HepG2 (cell line): ENCODE results near the gene ELF1. TPM values are rescaled to one million over a fixed set of nuclear protein-coding genes. Genes with fewer than 3 reads are reported as not detected.

ENCODE experiments used
- ATF3 ChIP-seq: sonication (generic); formaldehyde crosslinking; IDR thresholded peaks from 2 replicates; pipeline ENCODE4 v1.4.0; 2020; ENCODE audit warnings: missing genetic modification reagents
- CENPX ChIP-seq: sonication (generic); formaldehyde crosslinking; IDR thresholded peaks from 2 replicates; pipeline ENCODE4 v1.9.0; 2021; ENCODE audit warnings: mild to moderate bottlenecking, missing genetic modification reagents, moderate library complexity
- DMAP1 ChIP-seq: IDR thresholded peaks from 2 replicates; pipeline ENCODE4 v1.6.1; 2016
- ELF1 ChIP-seq: sonication (generic); formaldehyde crosslinking; IDR thresholded peaks from 2 replicates; pipeline ENCODE4 v1.4.0; 2020; ENCODE audit warnings: missing genetic modification reagents
- MIXL1 ChIP-seq: IDR thresholded peaks from 2 replicates; pipeline ENCODE4 v1.6.1; 2016
- SNAPC2 ChIP-seq: sonication (generic); formaldehyde crosslinking; IDR thresholded peaks from 2 replicates; pipeline ENCODE4 v1.8.1; 2022; ENCODE audit warnings: mild to moderate bottlenecking, missing genetic modification reagents
- TAF15 ChIP-seq: fragments of 200-400 bp; formaldehyde crosslinking; IDR thresholded peaks from one replicate; pipeline ENCODE4 v1.6.1; 2018; ENCODE audit warnings: mild to moderate bottlenecking, low read depth, low read length; ENCODE audit not compliant: poor library complexity, severe bottlenecking
- TRIM22 ChIP-seq: fragments of 450-650 bp; IDR thresholded peaks from 2 replicates; pipeline ENCODE4 v1.6.1; 2017
- ZFP82 ChIP-seq: sonication (generic); formaldehyde crosslinking; IDR thresholded peaks from 2 replicates; pipeline ENCODE4 v1.5.1; 2020; ENCODE audit warnings: mild to moderate bottlenecking, missing genetic modification reagents, borderline replicate concordance
- ZNF264 ChIP-seq: sonication (generic); formaldehyde crosslinking; IDR thresholded peaks from 2 replicates; pipeline ENCODE4 v1.4.0; 2020; ENCODE audit warnings: missing genetic modification reagents
- ZNF652 ChIP-seq: IDR thresholded peaks from 2 replicates; pipeline ENCODE4 v1.6.1; 2016; ENCODE audit warnings: low read depth, borderline replicate concordance
- ZNF710 ChIP-seq: sonication (generic); formaldehyde crosslinking; IDR thresholded peaks from 2 replicates; pipeline ENCODE4 v1.5.0; 2020; ENCODE audit warnings: mild to moderate bottlenecking, missing genetic modification reagents, borderline replicate concordance
- polyA plus RNA-seq, 8 experiments: library from polyadenylated mRNA; depleted of rRNA in 3 of 8; stranded (reverse) in 7 of 8; unstranded in 1 of 8; fragments of >200 nt; fragmentation: Illumina TruSeq in 4 of 8; extraction: Trizol in 4 of 8; gene quantifications; 2 replicates each; pipeline versions ENCODE4 v1.2.1 to v1.2.3, GENCODE V29; 2011 to 2016; ENCODE audit warnings: low read depth in 4 of 8, missing spikeins in 1 of 8, mixed read lengths in 1 of 8; ENCODE audit not compliant: insufficient read depth in 1 of 8
- total RNA-seq, 5 experiments: library from RNA; depleted of rRNA; stranded (reverse); fragments of >200 nt; fragmentation: Illumina TruSeq; extraction: Trizol; gene quantifications; 2 replicates each; pipeline ENCODE4 v1.2.3, GENCODE V29; 2016; ENCODE audit warnings: low read depth in 1 of 5
- TF ChIP-seq, protein P1 (sequence below): sonication (generic); formaldehyde crosslinking; conservative IDR thresholded peaks from 2 replicates; pipeline ENCODE4 v1.8.0; 2022; ENCODE audit warnings: missing genetic modification reagents
- TF ChIP-seq, protein P2 (sequence below): sonication (generic); formaldehyde crosslinking; IDR thresholded peaks from 2 replicates; pipeline ENCODE4 v1.5.0; 2020; ENCODE audit warnings: missing genetic modification reagents
- TF ChIP-seq, protein P3 (sequence below): sonication (generic); formaldehyde crosslinking; IDR thresholded peaks from 2 replicates; pipeline ENCODE4 v1.4.0; 2020; ENCODE audit warnings: mild to moderate bottlenecking, missing genetic modification reagents
- TF ChIP-seq, protein P4 (sequence below): sonication (generic); formaldehyde crosslinking; IDR thresholded peaks from 2 replicates; pipeline ENCODE4 v1.4.0; 2020; ENCODE audit warnings: mild to moderate bottlenecking, missing genetic modification reagents

The ELF1 gene
- total and polyA plus RNA-seq, 2 of the 13 experiments (the other 11 are each of a cell fraction or from before 2014, with no cell fraction given), result 24.6 to 71.5 TPM

DNA sequence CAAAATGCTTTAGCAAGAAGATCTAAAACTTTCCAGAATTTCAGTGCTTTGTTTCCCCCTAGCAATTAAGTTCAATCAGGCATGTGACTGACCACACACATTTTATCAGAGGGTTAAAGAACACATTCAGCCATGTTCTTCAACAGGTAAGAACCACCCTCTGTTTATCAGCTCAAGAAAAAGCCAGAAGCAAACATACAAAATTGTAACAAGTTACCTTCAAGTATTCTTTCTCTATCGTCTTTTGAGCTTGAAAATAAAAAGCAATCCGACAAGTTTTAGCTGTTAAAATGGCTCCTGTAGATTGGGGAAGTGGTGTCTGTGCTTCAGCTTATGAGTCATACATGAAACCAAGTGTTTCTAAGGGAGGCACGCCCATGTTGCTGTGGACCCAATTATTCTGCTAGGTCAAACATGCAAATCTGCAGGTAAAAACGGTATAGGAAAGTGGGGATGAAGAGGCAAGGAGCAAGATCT is at the start of gene ELF1 (continued):
- TF ChIP-seq, protein P1, sequence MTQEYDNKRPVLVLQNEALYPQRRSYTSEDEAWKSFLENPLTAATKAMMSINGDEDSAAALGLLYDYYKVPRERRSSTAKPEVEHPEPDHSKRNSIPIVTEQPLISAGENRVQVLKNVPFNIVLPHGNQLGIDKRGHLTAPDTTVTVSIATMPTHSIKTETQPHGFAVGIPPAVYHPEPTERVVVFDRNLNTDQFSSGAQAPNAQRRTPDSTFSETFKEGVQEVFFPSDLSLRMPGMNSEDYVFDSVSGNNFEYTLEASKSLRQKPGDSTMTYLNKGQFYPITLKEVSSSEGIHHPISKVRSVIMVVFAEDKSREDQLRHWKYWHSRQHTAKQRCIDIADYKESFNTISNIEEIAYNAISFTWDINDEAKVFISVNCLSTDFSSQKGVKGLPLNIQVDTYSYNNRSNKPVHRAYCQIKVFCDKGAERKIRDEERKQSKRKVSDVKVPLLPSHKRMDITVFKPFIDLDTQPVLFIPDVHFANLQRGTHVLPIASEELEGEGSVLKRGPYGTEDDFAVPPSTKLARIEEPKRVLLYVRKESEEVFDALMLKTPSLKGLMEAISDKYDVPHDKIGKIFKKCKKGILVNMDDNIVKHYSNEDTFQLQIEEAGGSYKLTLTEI (CRISPR knock-in tag), result no peak
- 0 out of 2 replicates have a peak, but pooled peaks have one; percentile 6 for TF ChIP-seq ZNF652 (CRISPR knock-in tag)
- TF ChIP-seq, protein P2, sequence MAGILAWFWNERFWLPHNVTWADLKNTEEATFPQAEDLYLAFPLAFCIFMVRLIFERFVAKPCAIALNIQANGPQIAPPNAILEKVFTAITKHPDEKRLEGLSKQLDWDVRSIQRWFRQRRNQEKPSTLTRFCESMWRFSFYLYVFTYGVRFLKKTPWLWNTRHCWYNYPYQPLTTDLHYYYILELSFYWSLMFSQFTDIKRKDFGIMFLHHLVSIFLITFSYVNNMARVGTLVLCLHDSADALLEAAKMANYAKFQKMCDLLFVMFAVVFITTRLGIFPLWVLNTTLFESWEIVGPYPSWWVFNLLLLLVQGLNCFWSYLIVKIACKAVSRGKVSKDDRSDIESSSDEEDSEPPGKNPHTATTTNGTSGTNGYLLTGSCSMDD (CRISPR knock-in tag), result no peak
- no peak for TF ChIP-seq TAF15
- no peak for TF ChIP-seq ELF1 (CRISPR knock-in tag)
- no peak for TF ChIP-seq ZFP82 (CRISPR knock-in tag)
- TF ChIP-seq, protein P3, sequence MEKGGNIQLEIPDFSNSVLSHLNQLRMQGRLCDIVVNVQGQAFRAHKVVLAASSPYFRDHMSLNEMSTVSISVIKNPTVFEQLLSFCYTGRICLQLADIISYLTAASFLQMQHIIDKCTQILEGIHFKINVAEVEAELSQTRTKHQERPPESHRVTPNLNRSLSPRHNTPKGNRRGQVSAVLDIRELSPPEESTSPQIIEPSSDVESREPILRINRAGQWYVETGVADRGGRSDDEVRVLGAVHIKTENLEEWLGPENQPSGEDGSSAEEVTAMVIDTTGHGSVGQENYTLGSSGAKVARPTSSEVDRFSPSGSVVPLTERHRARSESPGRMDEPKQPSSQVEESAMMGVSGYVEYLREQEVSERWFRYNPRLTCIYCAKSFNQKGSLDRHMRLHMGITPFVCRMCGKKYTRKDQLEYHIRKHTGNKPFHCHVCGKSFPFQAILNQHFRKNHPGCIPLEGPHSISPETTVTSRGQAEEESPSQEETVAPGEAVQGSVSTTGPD (CRISPR knock-in tag), result no peak
- peak; percentile 57; the same call in 1 of the 2 replicates for TF ChIP-seq ATF3 (CRISPR knock-in tag)
- TF ChIP-seq ZNF710 (CRISPR knock-in tag), result no peak
- no peak for TF ChIP-seq ZNF264 (CRISPR knock-in tag)
- TF ChIP-seq CENPX (CRISPR knock-in tag), result no peak
- TF ChIP-seq DMAP1 (CRISPR knock-in tag), result no peak
- TF ChIP-seq, protein P4, sequence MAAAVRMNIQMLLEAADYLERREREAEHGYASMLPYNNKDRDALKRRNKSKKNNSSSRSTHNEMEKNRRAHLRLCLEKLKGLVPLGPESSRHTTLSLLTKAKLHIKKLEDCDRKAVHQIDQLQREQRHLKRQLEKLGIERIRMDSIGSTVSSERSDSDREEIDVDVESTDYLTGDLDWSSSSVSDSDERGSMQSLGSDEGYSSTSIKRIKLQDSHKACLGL (CRISPR knock-in tag), result no peak
- TF ChIP-seq TRIM22, result no peak
- no peak; the same call in 1 of the 2 replicates for TF ChIP-seq MIXL1
- no peak for TF ChIP-seq SNAPC2 (CRISPR knock-in tag)
- TF ChIP-seq, all 625 proteins: peak for 14
